WTC11 (cell line): ENCODE data around the gene CD300LG. TPM values are rescaled to one million over a fixed set of nuclear protein-coding genes. Genes with fewer than 3 reads are reported as not detected.

Experiments
- ATAC-seq: fragments of 200-7000 bp; cut with Tn5 transposase; 2 replicates; pipeline ENCODE4 v1.10.0; 2021; ENCODE audit warnings: mild to moderate bottlenecking, moderate library complexity
- CTCF ChIA-PET: fragments of 300-600 bp; sonication (Branson Sonifier 250); formaldehyde crosslinking; loops from one replicate; lab custom pipeline; 2021; ENCODE audit warnings: antibody characterized with exemption; lab: Charles Lee
- POLR2A ChIA-PET: fragments of 350-600 bp; sonication (Branson Sonifier 250); formaldehyde crosslinking; loops from one replicate; lab custom pipeline; 2021; ENCODE audit warnings: antibody characterized with exemption; lab: Charles Lee
- DNase-seq: peaks from one replicate; pipeline ENCODE4 v3.0.0; 2021; ENCODE audit warnings: low spot score
- H3K27ac Mint-ChIP-seq: 2 replicates; pipeline ENCODE4 v1.8.0; 2021; ENCODE audit warnings: mixed read lengths
- H3K27me3 Mint-ChIP-seq: 2 replicates; pipeline ENCODE4 v1.8.0; 2021; ENCODE audit warnings: low read depth, mild to moderate bottlenecking, moderate library complexity, mixed read lengths
- H3K36me3 Mint-ChIP-seq: 2 replicates; pipeline ENCODE4 v1.8.0; 2021; ENCODE audit warnings: mixed read lengths
- H3K4me1 Mint-ChIP-seq: 2 replicates; pipeline ENCODE4 v1.8.0; 2022; ENCODE audit warnings: mixed read lengths
- H3K4me3 Mint-ChIP-seq: 2 replicates; pipeline ENCODE4 v1.8.0; 2021; ENCODE audit warnings: mild to moderate bottlenecking, moderate library complexity, mixed read lengths
- H3K9me3 Mint-ChIP-seq: 2 replicates; pipeline ENCODE4 v1.8.0; 2021; ENCODE audit warnings: mixed read lengths
- ARID4B ChIP-seq: sonication (generic); formaldehyde crosslinking; IDR thresholded peaks from 2 replicates; pipeline ENCODE4 v1.8.0; 2023; ENCODE audit warnings: missing genetic modification reagents, mild to moderate bottlenecking, borderline replicate concordance
- ATF1 ChIP-seq: sonication (generic); formaldehyde crosslinking; IDR thresholded peaks from 2 replicates; pipeline ENCODE4 v1.8.1; 2023; ENCODE audit warnings: mild to moderate bottlenecking, moderate library complexity, missing genetic modification reagents
- ELF4 ChIP-seq: sonication (generic); formaldehyde crosslinking; IDR thresholded peaks from 2 replicates; pipeline ENCODE4 v1.8.1; 2022; ENCODE audit warnings: low read depth, mild to moderate bottlenecking, moderate library complexity, missing genetic modification reagents
- EMX1 ChIP-seq: fragments of 250-450 bp; sonication (Bioruptor Pico); IDR thresholded peaks from 2 replicates; pipeline ENCODE4 v1.8.0; 2021; ENCODE audit warnings: mild to moderate bottlenecking
- ETV6 ChIP-seq: sonication (generic); formaldehyde crosslinking; IDR thresholded peaks from 2 replicates; pipeline ENCODE4 v1.8.1; 2022; ENCODE audit warnings: mild to moderate bottlenecking, missing genetic modification reagents
- FOXK1 ChIP-seq: sonication (generic); formaldehyde crosslinking; IDR thresholded peaks from 2 replicates; pipeline ENCODE4 v1.8.0; 2022; ENCODE audit warnings: mild to moderate bottlenecking, moderate library complexity, missing genetic modification reagents
- FOXP1 ChIP-seq: sonication (generic); formaldehyde crosslinking; IDR thresholded peaks from 2 replicates; pipeline ENCODE4 v1.8.0; 2022; ENCODE audit warnings: missing genetic modification reagents, mild to moderate bottlenecking, moderate library complexity, borderline replicate concordance
- GABPB1 ChIP-seq: sonication (generic); formaldehyde crosslinking; IDR thresholded peaks from 2 replicates; pipeline ENCODE4 v1.8.1; 2023; ENCODE audit warnings: mild to moderate bottlenecking, missing genetic modification reagents
- GTF2I ChIP-seq: fragments of 250-450 bp; sonication (Bioruptor Pico); conservative IDR thresholded peaks from 2 replicates; pipeline ENCODE4 v1.4.0; 2021; ENCODE audit warnings: mild to moderate bottlenecking
- JUN ChIP-seq: sonication (generic); formaldehyde crosslinking; IDR thresholded peaks from 2 replicates; pipeline ENCODE4 v1.8.0; 2023; ENCODE audit warnings: mild to moderate bottlenecking, missing genetic modification reagents
- KAT7 ChIP-seq: sonication (generic); formaldehyde crosslinking; IDR thresholded peaks from 2 replicates; pipeline ENCODE4 v1.8.1; 2023; ENCODE audit warnings: missing genetic modification reagents, mild to moderate bottlenecking, borderline replicate concordance
- OVOL2 ChIP-seq: fragments of 250-450 bp; sonication (Bioruptor Pico); IDR thresholded peaks from 2 replicates; pipeline ENCODE4 v1.9.0; 2021; ENCODE audit warnings: mild to moderate bottlenecking, borderline replicate concordance
- ZNF219 ChIP-seq: sonication (generic); formaldehyde crosslinking; IDR thresholded peaks from 2 replicates; pipeline ENCODE4 v1.8.0; 2023; ENCODE audit warnings: missing genetic modification reagents, mild to moderate bottlenecking, borderline replicate concordance
- ZNF396 ChIP-seq: fragments of 250-450 bp; sonication (Bioruptor Pico); IDR thresholded peaks from 2 replicates; pipeline ENCODE4 v1.8.0; 2021; ENCODE audit warnings: mild to moderate bottlenecking, moderate library complexity, borderline replicate concordance
- ZNF416 ChIP-seq: fragments of 250-450 bp; sonication (Bioruptor Pico); IDR thresholded peaks from 2 replicates; pipeline ENCODE4 v1.9.0; 2021; ENCODE audit warnings: mild to moderate bottlenecking, inconsistent platforms
- ZNF423 ChIP-seq: fragments of 250-450 bp; sonication (Bioruptor Pico); IDR thresholded peaks from 2 replicates; pipeline ENCODE4 v2.1.2; 2022; ENCODE audit warnings: mild to moderate bottlenecking, moderate library complexity
- total RNA-seq: library from RNA; stranded (reverse); gene quantifications from 3 replicates; pipeline ENCODE4 v1.2.3, GENCODE V29; 2021

CD300LG gene
- total RNA-seq, 1 experiment from 2014 or later, result not detected

DNA sequence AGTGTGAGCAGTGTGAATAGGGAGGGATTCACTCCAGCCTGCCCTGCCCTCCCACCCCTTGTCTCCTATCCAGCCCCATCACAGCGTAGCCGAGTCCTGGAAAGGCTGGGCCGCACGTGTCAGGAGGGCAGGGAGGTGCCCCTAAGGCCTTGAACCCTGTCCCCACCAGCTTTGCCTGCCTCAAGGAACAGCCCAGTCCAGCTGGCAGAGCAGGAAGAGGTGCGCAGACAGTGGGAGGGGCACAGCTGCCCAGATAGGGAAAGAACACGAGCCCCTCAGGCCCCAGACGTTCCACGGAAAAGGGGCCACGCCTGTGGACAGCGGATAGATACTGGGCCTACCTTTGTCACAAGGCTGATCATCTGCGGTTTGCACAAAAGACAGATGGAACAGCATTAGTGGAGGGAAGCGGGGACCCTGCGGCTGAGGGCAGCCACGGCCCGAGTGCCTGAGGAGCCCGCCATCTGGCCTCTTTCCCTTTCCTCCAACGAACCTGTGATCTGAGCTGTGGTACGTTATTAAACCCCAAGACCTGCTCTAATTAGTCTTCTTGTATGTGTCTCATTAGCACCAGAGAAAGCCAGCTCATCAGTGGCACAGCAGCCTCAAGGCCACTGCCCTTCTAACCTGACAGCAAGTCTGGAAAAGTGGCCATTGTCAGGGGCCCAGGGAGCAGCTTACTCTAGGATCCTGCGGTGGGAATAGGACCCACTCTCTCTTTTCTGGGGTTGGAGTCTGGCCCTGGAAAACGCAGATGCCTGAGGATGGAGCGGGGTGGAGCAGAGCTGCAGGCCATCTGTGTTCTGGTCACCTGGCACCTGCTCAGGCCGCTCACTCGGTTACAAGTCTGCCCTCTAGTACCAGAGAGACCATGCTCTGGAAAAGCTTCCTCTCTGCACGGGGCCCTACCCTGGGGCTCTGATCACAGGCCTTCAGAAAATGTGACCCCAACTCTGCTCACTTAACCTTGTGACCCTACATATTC, 30.3 kb upstream of the CD300LG start:
- H3K4me3 Mint-ChIP-seq, result no peak overlapping the region
- peaks cover 9% of the 10 kb centered on the region for H3K4me1 Mint-ChIP-seq
- TF ChIP-seq ELF4 (no peak), ZNF396 (CRISPR knock-in tag) (no peak), ZNF423 (CRISPR knock-in tag) (no peak), JUN (CRISPR knock-in tag) (no peak), FOXP1 (CRISPR knock-in tag) (no peak)
- CTCF ChIA-PET, result interaction anchor here (0.8 to 4.7 kb wide), 2 partner anchors 10 to 29 kb away, joined by 4 to 78 read pairs; partner anchors contain the start of gene CD300LG
- POLR2A ChIA-PET, result no interaction called here
- H3K36me3 Mint-ChIP-seq, result no peaks in the 10 kb centered on the region; the same call in 1 of the 2 replicates
- no peaks in the 10 kb centered on the region for H3K27me3 Mint-ChIP-seq
- DNase-seq, result no peak
- H3K9me3 Mint-ChIP-seq, result no peaks in the 10 kb centered on the region
- no peak overlapping the region for H3K27ac Mint-ChIP-seq
- no peak for ATAC-seq

DNA sequence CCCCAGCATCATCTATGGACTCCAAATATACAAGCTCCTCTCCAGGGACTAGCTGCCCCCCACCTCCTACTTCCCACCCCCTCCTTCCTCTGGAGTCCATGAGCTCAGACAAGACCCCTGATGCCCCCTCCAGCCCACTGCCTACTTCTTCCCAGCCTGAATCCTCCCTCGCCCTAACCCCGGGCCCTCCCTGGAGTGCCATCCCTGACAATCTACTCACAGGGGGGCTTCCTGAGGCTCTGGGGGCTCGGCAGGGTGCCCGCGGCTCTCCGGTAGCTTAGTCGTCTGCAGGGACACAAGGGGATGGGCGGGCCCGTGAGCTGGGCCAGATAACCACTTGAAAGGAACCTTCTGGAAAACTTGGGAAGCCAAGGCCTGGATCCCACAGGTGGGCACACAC, 29.1 kb upstream of the CD300LG start:
- ChIA-PET CTCF (interaction anchor here (0.7 to 4.7 kb wide), 3 partner anchors 22 to 60 kb away, joined by 3 to 78 read pairs (median 5); partner anchors contain the start of gene CD300LG), POLR2A (interaction anchor here (0.6 to 1.0 kb wide), 2 partner anchors 40 to 271 kb away, joined by 3 to 4 read pairs; no protein-coding TSS in a partner anchor)
- no peak overlapping the region for H3K27ac Mint-ChIP-seq
- DNase-seq (no peak), ATAC-seq (no peak)
- no peaks in the 10 kb centered on the region; the same call in 1 of the 2 replicates for H3K36me3 Mint-ChIP-seq
- no peak overlapping the region for H3K4me3 Mint-ChIP-seq
- no peak for TF ChIP-seq GABPB1 (CRISPR knock-in tag)
- no peak for TF ChIP-seq EMX1 (CRISPR knock-in tag)
- TF ChIP-seq ZNF416 (CRISPR knock-in tag), result no peak
- TF ChIP-seq GTF2I (CRISPR knock-in tag), result no peak
- TF ChIP-seq ATF1 (CRISPR knock-in tag), result no peak
- TF ChIP-seq FOXK1 (CRISPR knock-in tag), result no peak
- no peaks in the 10 kb centered on the region for H3K27me3 Mint-ChIP-seq
- H3K4me1 Mint-ChIP-seq, result peaks cover 9% of the 10 kb centered on the region
- no peaks in the 10 kb centered on the region for H3K9me3 Mint-ChIP-seq

- H3K27ac Mint-ChIP-seq, result no peak overlapping the region
- ATAC-seq, result no peak
- H3K9me3 Mint-ChIP-seq, result no peaks in the 10 kb centered on the region
- DNase-seq, result no peak
- no peaks in the 10 kb centered on the region for H3K27me3 Mint-ChIP-seq
- POLR2A ChIA-PET, result interaction anchor here (0.6 to 1.0 kb wide), 3 partner anchors 24 to 698 kb away, joined by 3 to 4 read pairs (median 4); no protein-coding TSS in a partner anchor
- TF ChIP-seq ZNF219 (CRISPR knock-in tag) (no peak), ETV6 (CRISPR knock-in tag) (no peak), KAT7 (CRISPR knock-in tag) (no peak), ARID4B (CRISPR knock-in tag) (no peak), OVOL2 (CRISPR knock-in tag) (no peak)
- CTCF ChIA-PET, result interaction anchor here (2.9 kb wide), 1 partner anchor 27 kb away, joined by 16 read pairs; no protein-coding TSS in a partner anchor
- peaks cover 6% of the 10 kb centered on the region for H3K4me1 Mint-ChIP-seq
- H3K4me3 Mint-ChIP-seq, result no peak overlapping the region
- no peaks in the 10 kb centered on the region; the same call in 1 of the 2 replicates for H3K36me3 Mint-ChIP-seq
Observed at GRCh38 chr17:43818966-43819365, 28.0 kb upstream of the CD300LG start.
